BE2C (cell line): ENCODE measurements around the gene ZMAT5. TPM values are rescaled to one million over a fixed set of nuclear protein-coding genes. Genes with fewer than 3 reads are reported as not detected.

Experiments used
- DNase-seq: peaks from one replicate; pipeline ENCODE4 v3.0.0-alpha.2; 2020
- H3K27me3 ChIP-seq: fragments of 250-450 bp; sonication (Bioruptor Pico); 2 replicates; pipeline ENCODE4 v1.5.1; 2020; ENCODE audit warnings: mild to moderate bottlenecking
- H3K36me3 ChIP-seq: fragments of 250-450 bp; sonication (Bioruptor Pico); 2 replicates; pipeline ENCODE4 v1.5.1; 2020; ENCODE audit warnings: mild to moderate bottlenecking
- H3K4me1 ChIP-seq: fragments of 250-450 bp; sonication (Bioruptor Pico); 2 replicates; pipeline ENCODE4 v1.5.1; 2020
- H3K4me3 ChIP-seq: 2 replicates; pipeline ENCODE4 v1.5.1; 2011; ENCODE audit warnings: low read depth, low read length
- H3K9me3 ChIP-seq: fragments of 250-450 bp; sonication (Bioruptor Pico); 2 replicates; pipeline ENCODE4 v1.5.1; 2020
- CTCF ChIP-seq: IDR thresholded peaks from 2 replicates; pipeline ENCODE4 v1.5.1; 2012; ENCODE audit warnings: mild to moderate bottlenecking, low read depth, low read length
- polyA plus RNA-seq: library from polyadenylated mRNA; unstranded; fragments of >200 nt; gene quantifications from one replicate; pipeline ENCODE4 v1.2.1, GENCODE V29; 2012; ENCODE audit warnings: low read depth, missing spikeins; ENCODE audit not compliant: insufficient read length, insufficient read depth

ZMAT5 gene
- 49.6 TPM for polyA plus RNA-seq

DNA sequence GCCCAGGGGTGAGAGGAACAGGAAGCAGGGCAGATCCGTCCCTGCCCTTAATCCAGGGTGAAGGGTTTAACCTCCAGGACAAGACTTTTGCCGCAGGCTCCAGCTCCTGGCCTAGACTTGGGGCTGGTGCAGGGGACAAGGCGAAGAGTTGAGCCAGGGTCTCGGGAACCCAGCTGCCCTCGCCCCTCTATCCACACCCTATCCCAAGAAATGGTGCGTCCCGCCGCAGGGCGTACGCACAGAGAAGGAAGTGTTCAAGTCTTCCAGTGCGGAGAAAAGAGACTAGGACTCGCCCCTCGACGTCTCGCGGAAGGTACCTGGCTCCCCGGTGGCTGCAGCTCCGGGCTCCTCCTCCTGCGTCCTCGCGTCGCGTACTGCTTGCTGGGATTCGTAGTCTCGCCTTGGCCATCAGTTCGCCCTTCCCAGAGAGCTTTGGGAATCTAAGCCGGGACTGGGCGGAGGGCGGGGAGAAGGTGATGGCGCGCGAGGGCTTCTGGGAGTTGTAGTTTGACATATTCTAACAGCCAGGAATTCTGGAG is at the start of gene ZMAT5:
TSS of gene ZMAT5 (minus strand) at position 376 of the 539 bp plus-strand sequence. CDS start 18,463 bp downstream, outside the sequence.
- H3K4me1 ChIP-seq = no peaks in the 10 kb centered on the region
- TF ChIP-seq CTCF = no peak
- peak; percentile 96 for DNase-seq
- peak within 1 kb of the TSS; percentile 96 for H3K4me3 ChIP-seq
- no peaks in the 10 kb centered on the region for H3K27me3 ChIP-seq
- H3K36me3 ChIP-seq = peaks cover 33% of the 10 kb centered on the region
- H3K9me3 ChIP-seq = no peaks in the 10 kb centered on the region

- Histone ChIP-seq H3K4me1 (peaks cover 14% of the 10 kb centered on the region), H3K9me3 (no peaks in the 10 kb centered on the region), H3K4me3 (peak overlapping the region; percentile 19; the same call in 1 of the 2 replicates), H3K36me3 (peaks cover 42% of the 10 kb centered on the region), H3K27me3 (no peaks in the 10 kb centered on the region)
- no peak for TF ChIP-seq CTCF
- peak; percentile 25 for DNase-seq
Measured at GRCh38 chr22:29816539-29816938, 49.7 kb upstream of the ZMAT5 start.

GRCh38 chr22:29816128-29816527 is 49.3 kb upstream of the ZMAT5 start:
- peak overlapping the region; percentile 19; the same call in 1 of the 2 replicates for H3K4me3 ChIP-seq
- peak; percentile 77 for DNase-seq
- H3K4me1 ChIP-seq = peaks cover 14% of the 10 kb centered on the region
- H3K27me3 ChIP-seq = no peaks in the 10 kb centered on the region; the same call in 1 of the 2 replicates
- no peaks in the 10 kb centered on the region for H3K9me3 ChIP-seq
- no peak for TF ChIP-seq CTCF
- peaks cover 47% of the 10 kb centered on the region for H3K36me3 ChIP-seq

DNA sequence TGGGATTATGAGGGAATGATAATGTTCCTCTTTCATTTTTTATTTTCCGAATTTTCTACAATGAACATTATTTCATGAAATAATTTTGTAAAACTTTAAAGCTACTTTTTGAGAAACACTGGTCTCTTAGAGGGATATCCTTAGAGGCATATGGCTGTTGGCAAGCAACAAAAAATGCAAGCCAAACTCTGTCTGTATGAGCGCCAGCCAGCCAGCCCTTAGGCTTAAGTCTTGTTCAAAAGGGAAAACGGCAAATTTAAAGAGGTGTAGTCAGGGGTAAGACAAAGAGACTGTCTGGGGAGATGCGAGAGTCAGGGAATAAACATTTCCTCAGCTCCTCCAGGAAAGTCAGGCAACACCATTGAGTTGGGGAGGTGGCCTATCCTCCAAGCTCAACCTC is 48.8 kb upstream of the ZMAT5 start:
- peaks cover 14% of the 10 kb centered on the region for H3K4me1 ChIP-seq
- no peak for TF ChIP-seq CTCF
- no peak overlapping the region for H3K4me3 ChIP-seq
- no peaks in the 10 kb centered on the region; the same call in 1 of the 2 replicates for H3K27me3 ChIP-seq
- no peak for DNase-seq
- peaks cover 52% of the 10 kb centered on the region for H3K36me3 ChIP-seq
- H3K9me3 ChIP-seq = no peaks in the 10 kb centered on the region

- no peak overlapping the region for H3K4me3 ChIP-seq
- no peak for DNase-seq
- H3K4me1 ChIP-seq = peaks cover 14% of the 10 kb centered on the region
- H3K36me3 ChIP-seq = peaks cover 55% of the 10 kb centered on the region
- H3K9me3 ChIP-seq = no peaks in the 10 kb centered on the region
- TF ChIP-seq CTCF = no peak
- no peaks in the 10 kb centered on the region; the same call in 1 of the 2 replicates for H3K27me3 ChIP-seq
Measured at GRCh38 chr22:29814003-29814402, 47.2 kb upstream of the ZMAT5 start.

DNA sequence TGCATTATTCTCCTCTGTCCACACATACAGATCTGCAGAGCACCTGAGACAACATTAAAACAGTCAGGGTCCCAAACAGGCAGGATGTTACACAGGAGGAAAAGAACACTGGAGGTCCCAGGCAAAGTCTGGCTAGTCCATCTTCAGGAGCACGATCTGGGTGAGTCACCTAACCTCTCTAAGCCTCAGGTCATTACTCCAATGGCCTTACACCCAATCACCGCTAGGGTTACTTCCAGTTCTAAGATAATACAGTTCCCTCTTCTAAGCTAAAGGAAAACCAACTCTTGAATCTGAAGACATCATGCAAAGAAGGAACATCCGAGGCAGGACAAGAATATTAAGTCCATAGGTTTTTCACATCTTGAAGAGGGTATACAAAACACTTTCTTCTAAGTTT is 46.8 kb upstream of the ZMAT5 start:
- TF ChIP-seq CTCF = no peak
- Histone ChIP-seq H3K27me3 (no peaks in the 10 kb centered on the region; the same call in 1 of the 2 replicates), H3K36me3 (peaks cover 55% of the 10 kb centered on the region), H3K9me3 (no peaks in the 10 kb centered on the region), H3K4me3 (no peak overlapping the region), H3K4me1 (peaks cover 14% of the 10 kb centered on the region)
- no peak for DNase-seq
